Heart left ventricle (tissue), 13 donors: ENCODE results near the gene PEX6.

ENCODE experiments used
- POLR2A ChIP-seq, 2 donors: fragments of 450-650 bp; IDR thresholded peaks; one replicate each; pipeline ENCODE4 v1.6.1; 2017; ENCODE audit warnings: antibody characterized with exemption in 2 of 2, mild to moderate bottlenecking in 2 of 2, moderate library complexity in 2 of 2
- TF ChIP-seq, protein P1 (sequence below), 12 donors: fragments of 200-600 bp; sonication (generic) in 4 of 12; IDR thresholded peaks; one replicate each; pipeline versions ENCODE4 v1.5.0 to v1.8.0; 2018 to 2022; ENCODE audit warnings: antibody characterized with exemption in 12 of 12, mild to moderate bottlenecking in 5 of 12
- donor health status: ischemic (EF 13 %, LVEDD 7.1; RV severe dilation, severe dysfunction).
- donor health status: DM: no; HTN: yes; CAD: no.
- donor health status: DM: no; HTN: no; CAD: no.
- donor health status: ischemic (EF 25% LVEDD 6.9; RV normal size, moderate dysfunction).
- donor health status: ischemic (EF 25% LVEDD 5.7; RV mildly dilated, moderate dysfunction).
- donor health status: ischemic (EF 35%, LVEDD 5.7; RV mildly dilated, moderate dysfunction).
- donor health status: nonischemic (EF 11% LVEDD 7.7; RV severe dilation, severe dysfunction).
- donor health status: DM: yes; HTN: yes; CAD: no.
- donor health status: PGD.
- donor health status: ischemic (EF 29% LVEDD 5.4; RV normal size, mild dysfunction).
- donor health status: nonischemic (EF 23%, LVEDD 6.1; RV moderate dilation, normal function).

DNA sequence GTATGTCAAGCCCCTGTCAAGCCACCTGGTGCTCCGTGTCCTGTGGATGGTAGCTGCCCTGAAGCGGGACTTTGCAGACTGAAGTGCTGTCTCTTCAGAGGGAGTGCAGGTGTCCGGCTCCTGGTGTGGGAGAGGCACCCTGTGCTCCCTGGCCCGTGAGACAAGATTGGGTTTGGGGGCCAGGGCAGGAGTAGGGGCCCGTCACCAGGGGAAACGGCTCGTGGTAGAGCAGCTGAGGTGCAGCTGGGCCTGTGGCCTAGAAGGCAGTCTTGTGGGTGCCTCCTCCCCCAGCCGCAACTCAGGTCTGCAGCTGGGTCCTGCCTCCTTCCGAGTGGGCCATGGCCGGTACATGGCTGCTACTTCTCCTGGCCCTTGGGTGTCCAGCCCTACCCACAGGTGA is 63.2 kb downstream of the PEX6 start, which contains the start of gene PTCRA:
- TF ChIP-seq, protein P1, sequence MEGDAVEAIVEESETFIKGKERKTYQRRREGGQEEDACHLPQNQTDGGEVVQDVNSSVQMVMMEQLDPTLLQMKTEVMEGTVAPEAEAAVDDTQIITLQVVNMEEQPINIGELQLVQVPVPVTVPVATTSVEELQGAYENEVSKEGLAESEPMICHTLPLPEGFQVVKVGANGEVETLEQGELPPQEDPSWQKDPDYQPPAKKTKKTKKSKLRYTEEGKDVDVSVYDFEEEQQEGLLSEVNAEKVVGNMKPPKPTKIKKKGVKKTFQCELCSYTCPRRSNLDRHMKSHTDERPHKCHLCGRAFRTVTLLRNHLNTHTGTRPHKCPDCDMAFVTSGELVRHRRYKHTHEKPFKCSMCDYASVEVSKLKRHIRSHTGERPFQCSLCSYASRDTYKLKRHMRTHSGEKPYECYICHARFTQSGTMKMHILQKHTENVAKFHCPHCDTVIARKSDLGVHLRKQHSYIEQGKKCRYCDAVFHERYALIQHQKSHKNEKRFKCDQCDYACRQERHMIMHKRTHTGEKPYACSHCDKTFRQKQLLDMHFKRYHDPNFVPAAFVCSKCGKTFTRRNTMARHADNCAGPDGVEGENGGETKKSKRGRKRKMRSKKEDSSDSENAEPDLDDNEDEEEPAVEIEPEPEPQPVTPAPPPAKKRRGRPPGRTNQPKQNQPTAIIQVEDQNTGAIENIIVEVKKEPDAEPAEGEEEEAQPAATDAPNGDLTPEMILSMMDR (IDR thresholded peaks at IDR 0.05), result no peak
- no peak for TF ChIP-seq POLR2A (IDR thresholded peaks at IDR 0.05)
